ENCODE measurements around the gene LRIT2. TPM values are rescaled to one million over a fixed set of nuclear protein-coding genes. Genes with fewer than 3 reads are reported as not detected.

Gene LRIT2
- total RNA-seq, 2 donors from 2014 or later = not detected

DNA sequence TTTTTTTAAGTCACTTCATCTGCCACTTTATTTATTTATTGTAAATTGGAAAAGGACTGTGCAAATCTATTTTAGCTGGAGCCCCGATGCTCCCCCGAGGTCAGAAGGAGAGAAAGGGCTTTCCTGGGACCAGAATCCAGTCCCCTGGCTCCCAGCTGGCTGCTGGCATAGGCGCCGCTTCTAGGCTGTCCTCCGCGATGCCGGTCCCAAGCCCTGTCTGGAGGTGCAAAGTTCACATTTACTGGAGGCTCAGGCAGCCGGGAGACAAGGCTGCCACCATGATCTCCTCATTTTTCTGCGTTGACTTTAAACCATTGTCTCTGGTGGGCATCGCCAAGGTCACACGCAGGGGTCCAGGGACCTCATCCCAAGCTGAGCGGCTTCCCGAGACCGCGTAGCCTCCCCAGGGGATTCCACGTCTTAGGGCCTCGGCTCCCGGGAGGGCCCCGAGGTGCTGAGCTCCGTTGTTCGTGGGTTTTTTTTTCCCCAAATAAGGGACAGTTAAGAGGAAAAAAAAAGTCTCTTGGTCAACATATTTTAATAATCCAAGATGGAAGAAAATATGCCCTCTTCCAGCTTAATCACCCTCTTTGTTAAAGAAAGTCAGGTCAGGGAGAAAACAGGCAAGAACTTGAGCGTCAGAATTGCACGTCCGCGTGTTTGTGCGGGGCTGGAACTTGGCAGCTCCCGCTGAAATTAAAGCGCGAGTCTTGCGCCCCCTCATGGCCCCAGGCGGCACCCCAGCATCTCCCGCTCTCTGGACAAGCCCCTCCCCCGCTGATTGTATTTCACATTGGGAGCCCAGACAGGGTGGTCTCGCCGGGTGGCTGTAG lies 31.4 kb upstream of the LRIT2 start:
- Mint-ChIP-seq H3K4me1 (ENCODE audit: low read depth in 2 of 2) (peaks cover 0 to 5% of the 10 kb centered on the region in 2 donors), H3K4me3 (no peak overlapping the region), H3K27ac (no peak overlapping the region), H3K36me3 (no peaks in the 10 kb centered on the region), H3K9me3 (no peaks in the 10 kb centered on the region), H3K27me3 (peaks cover 13 to 24% of the 10 kb centered on the region in 2 donors)
- ATAC-seq = peak; percentile 64
- no peak for DNase-seq (ENCODE audit: low spot score)

DNA sequence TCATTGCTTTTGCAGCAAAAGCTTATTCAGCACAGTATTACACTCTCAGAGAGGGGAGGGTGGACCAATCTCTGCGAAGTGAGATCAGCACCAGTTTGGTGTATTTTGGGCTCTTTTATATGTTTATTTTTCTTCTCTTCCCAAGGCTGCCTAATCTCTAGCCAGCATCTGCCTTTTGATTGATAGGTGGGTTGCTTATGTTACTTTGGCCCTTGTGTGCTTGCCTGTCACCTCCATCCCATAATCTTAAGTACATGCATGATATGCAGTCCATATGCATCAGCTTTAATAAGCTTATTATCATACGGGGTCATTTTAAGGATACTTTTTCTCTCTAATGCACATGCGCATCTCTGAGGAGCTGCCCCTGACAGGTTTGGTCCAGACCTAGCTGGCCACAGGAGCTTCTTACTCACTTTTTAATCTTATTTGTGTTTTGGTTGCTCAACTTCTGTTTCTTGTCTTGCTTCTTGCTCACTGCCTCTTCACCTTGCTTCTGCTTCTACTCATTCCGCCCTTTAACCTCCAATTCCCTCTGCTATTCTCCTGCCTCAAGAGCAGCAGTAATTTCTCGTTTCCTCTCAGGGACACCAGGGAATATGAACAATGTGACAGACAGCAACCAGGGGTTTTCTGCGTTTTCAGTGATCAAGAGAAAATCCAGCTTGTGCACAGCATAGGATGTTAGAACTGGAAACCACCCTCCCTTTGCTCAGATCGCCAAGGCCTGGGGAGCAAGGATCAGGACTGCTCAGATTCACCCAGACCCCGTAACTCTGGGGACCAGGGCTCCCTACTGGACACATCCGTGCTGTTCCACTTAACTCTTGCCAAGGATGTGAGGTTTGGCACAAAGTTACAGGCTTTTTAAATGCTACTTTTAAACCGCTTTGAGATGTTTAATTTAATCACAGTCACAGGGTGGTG lies 29.5 kb upstream of the LRIT2 start:
- H3K36me3 Mint-ChIP-seq = no peaks in the 10 kb centered on the region
- no peak overlapping the region for H3K27ac Mint-ChIP-seq
- no peaks in the 10 kb centered on the region for H3K9me3 Mint-ChIP-seq
- no peak overlapping the region for H3K4me3 Mint-ChIP-seq
- H3K27me3 Mint-ChIP-seq = peaks cover 11 to 24% of the 10 kb centered on the region in 2 donors
- H3K4me1 Mint-ChIP-seq (ENCODE audit: low read depth in 2 of 2) = peaks cover 0 to 5% of the 10 kb centered on the region in 2 donors
- ATAC-seq (no peak), DNase-seq (ENCODE audit: low spot score) (no peak)

DNA sequence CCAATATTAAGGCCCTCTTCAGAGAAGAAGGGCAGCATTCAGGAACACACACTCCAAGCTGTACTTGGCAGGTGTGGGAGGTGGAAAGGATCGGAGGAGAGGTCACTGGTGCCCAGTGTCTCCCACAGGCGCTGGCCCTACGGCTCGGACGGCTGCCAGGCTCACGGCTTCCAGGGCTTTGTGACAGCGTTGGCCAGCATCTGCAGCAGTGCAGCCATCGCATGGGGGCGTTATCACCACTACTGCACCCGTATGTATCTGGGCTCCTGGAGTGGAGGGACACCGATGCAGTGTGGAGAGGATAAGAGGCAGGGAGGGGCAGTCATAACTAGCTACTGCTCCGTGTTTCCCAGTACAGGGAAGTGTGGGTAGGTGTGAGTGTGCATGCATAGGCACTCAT lies 23.4 kb upstream of the LRIT2 start:
- peaks cover 0 to 8% of the 10 kb centered on the region in 2 donors for H3K27me3 Mint-ChIP-seq

DNA sequence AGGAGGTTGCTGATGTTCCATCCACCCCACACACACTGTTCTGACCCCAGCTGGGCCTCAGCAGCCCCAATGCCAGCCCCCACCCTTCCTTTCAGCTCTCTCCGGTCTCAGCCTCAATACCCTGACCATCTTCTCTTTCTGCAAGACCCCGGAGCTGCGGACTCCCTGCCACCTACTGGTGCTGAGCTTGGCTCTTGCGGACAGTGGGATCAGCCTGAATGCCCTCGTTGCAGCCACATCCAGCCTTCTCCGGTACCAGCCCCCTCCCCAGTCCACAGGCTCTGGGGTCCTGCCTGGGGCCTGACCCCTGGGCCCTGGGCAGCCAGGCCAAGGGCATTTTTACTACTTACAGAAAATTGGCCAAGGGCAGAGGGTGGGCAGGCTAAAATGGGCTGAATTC lies 22.2 kb upstream of the LRIT2 start:
- ATAC-seq (no peak), DNase-seq (ENCODE audit: low spot score) (no peak)
- H3K27ac Mint-ChIP-seq = no peak overlapping the region
- H3K9me3 Mint-ChIP-seq = no peaks in the 10 kb centered on the region
- no peaks in the 10 kb centered on the region for H3K4me1 Mint-ChIP-seq (ENCODE audit: low read depth in 2 of 2)
- H3K4me3 Mint-ChIP-seq = no peak overlapping the region
- no peaks in the 10 kb centered on the region for H3K36me3 Mint-ChIP-seq
- H3K27me3 Mint-ChIP-seq = peaks cover 0 to 7% of the 10 kb centered on the region in 2 donors

More for the DNA sequence above, 23.4 kb upstream of the LRIT2 start:
- no peak overlapping the region for H3K4me3 Mint-ChIP-seq
- DNase-seq (ENCODE audit: low spot score) (no peak), ATAC-seq (no peak)
- H3K27ac Mint-ChIP-seq = no peak overlapping the region
- no peaks in the 10 kb centered on the region for H3K4me1 Mint-ChIP-seq (ENCODE audit: low read depth in 2 of 2)
- no peaks in the 10 kb centered on the region for H3K36me3 Mint-ChIP-seq
- H3K9me3 Mint-ChIP-seq = no peaks in the 10 kb centered on the region

DNA sequence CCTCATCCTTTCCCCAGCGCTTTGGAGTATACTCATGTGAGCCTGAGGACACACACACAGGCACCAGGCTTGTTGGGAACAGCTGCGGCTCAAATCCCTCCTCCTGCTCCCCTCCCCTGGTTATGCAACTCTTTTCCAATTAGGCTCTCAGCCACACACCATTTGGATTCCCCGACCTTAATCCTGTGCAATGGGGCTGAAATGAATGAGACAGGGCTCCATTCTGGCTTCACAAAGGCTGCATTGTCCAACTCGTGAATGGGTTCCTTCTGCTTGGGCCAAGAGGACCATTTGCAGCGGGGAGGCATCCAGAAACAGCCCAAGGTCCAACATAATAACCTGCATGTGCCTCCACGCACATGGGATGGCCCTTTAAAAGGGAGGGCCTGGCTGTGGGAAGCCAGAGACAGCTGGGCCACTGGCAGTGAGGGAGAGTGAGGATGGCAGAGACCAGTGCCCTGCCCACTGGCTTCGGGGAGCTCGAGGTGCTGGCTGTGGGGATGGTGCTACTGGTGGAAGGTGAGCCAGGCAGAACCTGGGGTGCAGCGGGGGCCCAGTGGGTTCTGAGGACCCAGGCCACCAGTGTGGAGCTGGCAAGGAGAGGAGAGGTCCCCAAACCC lies 19.4 kb upstream of the LRIT2 start, which contains the start of gene RGR:
RGR (plus strand) TSS at position 403 of the 620 bp plus-strand sequence; CDS start at position 441, 38 bp downstream.
- no peak within 1 kb of the TSS for H3K27ac Mint-ChIP-seq
- peaks cover 6 to 9% of the 10 kb centered on the region in 2 donors for H3K27me3 Mint-ChIP-seq
- no peaks in the 10 kb centered on the region for H3K36me3 Mint-ChIP-seq
- ATAC-seq (peak in 1 of 2 donors; percentile 4), DNase-seq (ENCODE audit: low spot score) (no peak)
- H3K4me3 Mint-ChIP-seq = no peak within 1 kb of the TSS
- H3K4me1 Mint-ChIP-seq (ENCODE audit: low read depth in 2 of 2) = no peaks in the 10 kb centered on the region
- no peaks in the 10 kb centered on the region for H3K9me3 Mint-ChIP-seq

DNA sequence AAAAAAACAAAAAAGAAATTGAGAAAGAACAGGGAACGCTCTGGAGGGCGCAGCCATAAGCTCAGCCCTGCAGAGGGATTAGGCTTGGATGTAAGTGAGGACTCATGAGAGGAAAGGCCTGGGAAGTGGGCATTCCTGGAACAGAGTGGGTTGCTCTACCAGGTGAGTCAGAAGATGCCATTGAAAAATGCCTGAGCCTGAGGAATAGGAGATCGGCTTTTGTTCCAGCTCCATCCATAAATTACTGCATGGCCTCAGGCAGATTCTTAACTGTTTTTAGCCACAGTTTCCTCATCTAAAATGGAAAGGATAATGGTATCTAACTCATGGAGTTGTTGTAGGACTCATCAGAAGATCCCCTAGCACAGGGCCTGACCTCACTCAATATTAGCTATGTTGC lies 18.4 kb upstream of the LRIT2 start:
- no peaks in the 10 kb centered on the region for H3K9me3 Mint-ChIP-seq
- no peak overlapping the region for H3K27ac Mint-ChIP-seq
- peaks cover 12 to 13% of the 10 kb centered on the region in 2 donors for H3K27me3 Mint-ChIP-seq
- ATAC-seq (no peak), DNase-seq (ENCODE audit: low spot score) (no peak)
- H3K36me3 Mint-ChIP-seq = no peaks in the 10 kb centered on the region
- no peaks in the 10 kb centered on the region for H3K4me1 Mint-ChIP-seq (ENCODE audit: low read depth in 2 of 2)
- no peak overlapping the region for H3K4me3 Mint-ChIP-seq

DNA sequence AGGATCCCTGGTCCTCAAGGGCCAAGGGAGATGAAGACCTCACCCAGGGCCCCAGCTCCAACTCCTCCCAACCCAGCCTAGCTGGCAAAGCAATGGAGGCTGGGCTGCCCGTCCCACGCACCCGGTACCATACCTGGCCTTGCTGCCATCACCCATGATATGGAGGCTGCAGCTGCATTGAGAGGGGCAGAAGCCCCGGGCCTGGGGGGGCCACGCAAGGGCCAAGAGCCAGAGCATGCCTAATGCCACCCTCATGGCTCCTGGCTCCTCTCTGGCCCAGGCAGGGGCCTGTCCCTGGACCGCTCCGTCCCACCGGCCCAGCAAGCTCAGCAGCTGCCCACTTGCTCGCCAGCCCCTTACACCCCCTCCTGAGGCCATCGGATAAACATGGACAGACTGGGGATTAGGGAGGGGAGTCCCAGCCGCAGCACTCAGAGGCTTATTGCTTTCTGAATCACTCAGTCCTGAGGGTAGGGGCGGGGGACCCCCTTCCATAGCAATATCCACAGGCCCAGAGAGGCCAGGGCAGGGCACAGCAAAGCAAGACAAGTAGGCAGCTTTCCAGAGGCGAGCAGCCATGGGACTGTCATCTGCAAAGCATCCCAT lies 15.9 kb upstream of the LRIT2 start, which contains the start of gene LRIT1:
LRIT1 (minus strand) TSS at position 362 of the 606 bp plus-strand sequence; CDS start at position 255, 107 bp downstream.
- DNase-seq (ENCODE audit: low spot score) = no peak
- H3K4me3 Mint-ChIP-seq = no peak within 1 kb of the TSS
- H3K27ac Mint-ChIP-seq = no peak within 1 kb of the TSS
- H3K36me3 Mint-ChIP-seq = no peaks in the 10 kb centered on the region
- H3K9me3 Mint-ChIP-seq = no peaks in the 10 kb centered on the region
- H3K4me1 Mint-ChIP-seq (ENCODE audit: low read depth in 2 of 2) = no peaks in the 10 kb centered on the region
- peaks cover 17 to 19% of the 10 kb centered on the region in 2 donors for H3K27me3 Mint-ChIP-seq
- peak in 1 of 2 donors; percentile 43 for ATAC-seq

DNA sequence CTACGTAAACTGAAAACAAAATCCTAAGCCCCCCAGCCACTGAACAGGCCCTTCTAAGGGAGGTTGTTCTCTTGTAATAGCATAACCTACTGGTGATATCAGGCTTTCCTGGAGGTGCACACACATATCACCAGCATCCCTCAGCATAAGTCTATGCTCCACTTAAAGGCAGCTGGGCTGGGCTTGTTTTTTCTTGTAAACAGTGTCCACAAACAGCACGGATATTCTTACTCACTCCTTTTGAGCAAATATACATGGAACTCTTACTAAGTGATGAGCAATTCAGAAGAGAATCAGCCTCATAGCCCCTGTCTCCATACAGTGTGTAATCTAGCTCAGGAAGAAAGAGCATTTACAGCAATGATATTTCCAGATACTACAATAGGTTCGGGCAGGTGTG lies 13.6 kb upstream of the LRIT2 start:
- no peaks in the 10 kb centered on the region for H3K36me3 Mint-ChIP-seq
- no peak for ATAC-seq
- no peaks in the 10 kb centered on the region for H3K9me3 Mint-ChIP-seq
- no peaks in the 10 kb centered on the region for H3K4me1 Mint-ChIP-seq (ENCODE audit: low read depth in 2 of 2)
- peaks cover 19 to 20% of the 10 kb centered on the region in 2 donors for H3K27me3 Mint-ChIP-seq
- H3K4me3 Mint-ChIP-seq = no peak overlapping the region
- no peak overlapping the region for H3K27ac Mint-ChIP-seq
- no peak for DNase-seq (ENCODE audit: low spot score)

DNA sequence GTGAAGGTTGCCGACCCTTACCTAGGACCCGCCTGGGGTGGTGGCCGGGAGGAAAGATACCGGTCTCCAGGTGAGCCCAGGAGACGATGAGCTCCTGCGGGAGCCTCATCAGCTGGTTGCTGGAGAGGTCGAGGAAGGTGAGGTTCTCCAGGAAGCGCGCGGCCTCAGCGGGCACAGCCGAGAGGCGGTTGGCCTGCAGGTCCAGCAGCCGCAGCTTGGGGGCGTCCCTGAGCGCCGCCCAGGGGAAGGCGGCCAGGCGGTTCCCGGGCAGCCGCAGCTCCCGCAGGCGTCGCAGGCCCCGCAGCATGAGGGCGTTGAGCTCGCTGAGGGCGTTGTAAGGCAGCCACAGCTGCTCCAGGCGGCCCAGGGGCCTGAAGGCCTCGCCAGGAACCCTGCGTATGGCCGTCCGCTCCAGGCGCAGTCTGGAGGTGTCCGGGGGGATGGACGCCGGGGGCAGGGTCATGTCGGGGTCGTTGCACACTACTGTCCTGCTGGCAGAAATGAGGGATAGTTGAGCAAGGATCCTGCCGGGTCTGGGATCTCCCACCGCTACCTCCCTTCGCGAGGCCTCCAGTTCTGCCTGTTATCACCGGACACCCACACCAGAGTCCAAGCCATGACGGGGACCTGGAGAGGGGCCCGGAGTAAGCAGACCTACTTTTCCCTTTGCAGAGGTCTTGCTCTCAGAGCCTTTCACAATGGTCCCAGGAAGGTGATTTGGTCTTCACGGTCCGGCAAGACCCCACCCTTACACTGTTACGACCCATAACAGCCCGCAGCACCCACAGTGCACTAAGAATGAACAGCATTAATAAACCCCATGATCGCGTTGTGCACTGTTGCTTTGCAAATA lies 12.1 kb upstream of the LRIT2 start:
- Mint-ChIP-seq H3K9me3 (no peaks in the 10 kb centered on the region), H3K27ac (no peak overlapping the region), H3K4me3 (no peak overlapping the region), H3K27me3 (peaks cover 19 to 20% of the 10 kb centered on the region in 2 donors), H3K36me3 (no peaks in the 10 kb centered on the region), H3K4me1 (ENCODE audit: low read depth in 2 of 2) (no peaks in the 10 kb centered on the region)
- ATAC-seq = no peak
- DNase-seq (ENCODE audit: low spot score) = no peak

DNA sequence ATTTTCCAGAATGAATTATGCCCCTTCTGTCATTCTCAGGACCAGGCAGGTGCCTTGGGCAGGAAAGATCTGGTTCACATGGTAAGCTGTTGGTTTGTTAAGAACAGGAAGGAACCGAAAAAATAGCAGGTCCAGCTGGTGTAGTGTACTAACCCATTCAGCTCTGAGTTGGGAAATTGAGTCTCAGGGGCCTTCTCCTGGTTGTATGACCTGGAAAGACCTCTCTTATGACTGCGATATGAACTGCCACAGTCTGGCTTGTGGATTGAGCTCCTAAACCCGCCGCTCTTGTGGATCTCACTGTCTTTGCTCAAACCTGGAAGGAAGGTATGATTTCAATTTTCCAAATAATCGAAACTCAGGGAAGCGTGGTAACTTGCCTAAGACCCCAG lies 11.5 kb upstream of the LRIT2 start:
- H3K4me1 Mint-ChIP-seq (ENCODE audit: low read depth in 2 of 2) = no peaks in the 10 kb centered on the region
- no peak overlapping the region for H3K4me3 Mint-ChIP-seq
- peaks cover 19 to 21% of the 10 kb centered on the region in 2 donors for H3K27me3 Mint-ChIP-seq
- H3K36me3 Mint-ChIP-seq = no peaks in the 10 kb centered on the region
- ATAC-seq = no peak
- DNase-seq (ENCODE audit: low spot score) = no peak
- no peaks in the 10 kb centered on the region for H3K9me3 Mint-ChIP-seq
- no peak overlapping the region for H3K27ac Mint-ChIP-seq

DNA sequence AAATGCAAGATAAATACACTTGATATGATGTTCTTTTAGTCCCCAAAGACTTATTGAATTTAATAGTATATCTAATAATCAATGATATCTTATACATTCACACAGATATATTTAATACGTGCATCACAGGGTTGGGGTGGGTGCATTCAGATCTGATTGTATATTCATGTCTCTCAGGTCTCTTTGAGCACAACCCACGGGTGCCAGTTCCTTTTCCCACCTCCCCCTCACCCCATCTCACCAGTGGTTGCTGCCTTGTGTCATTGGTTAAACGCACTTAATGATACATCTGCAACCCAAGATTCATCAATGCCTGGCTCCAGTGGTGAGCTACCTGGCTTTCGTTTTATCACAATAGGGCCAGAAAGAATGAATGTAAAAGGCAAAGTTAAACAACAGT lies 9.8 kb upstream of the LRIT2 start:
- H3K36me3 Mint-ChIP-seq = no peaks in the 10 kb centered on the region
- peaks cover 19 to 24% of the 10 kb centered on the region in 2 donors for H3K27me3 Mint-ChIP-seq
- no peaks in the 10 kb centered on the region for H3K9me3 Mint-ChIP-seq
- no peak overlapping the region for H3K4me3 Mint-ChIP-seq
- no peaks in the 10 kb centered on the region for H3K4me1 Mint-ChIP-seq (ENCODE audit: low read depth in 2 of 2)
- H3K27ac Mint-ChIP-seq = no peak overlapping the region
- DNase-seq (ENCODE audit: low spot score) (no peak), ATAC-seq (no peak)

DNA sequence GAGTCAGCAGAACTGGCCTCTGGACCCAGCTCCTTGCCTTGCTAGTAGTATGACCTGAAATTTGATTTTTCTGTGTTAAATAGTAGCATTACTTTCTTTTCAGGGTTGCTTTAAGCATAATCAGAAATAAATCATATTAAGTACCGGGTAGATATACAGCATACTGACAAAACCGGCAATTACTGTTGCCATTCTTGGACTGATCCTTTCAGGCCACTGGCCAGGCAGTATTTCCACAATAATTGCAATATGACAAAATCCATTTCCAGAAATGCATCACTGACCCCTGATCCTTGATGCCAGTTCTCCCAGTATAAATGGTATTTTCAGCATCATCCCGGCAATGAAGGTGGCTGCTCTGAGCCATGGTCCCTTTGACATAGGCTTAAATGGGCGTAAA lies 9.1 kb upstream of the LRIT2 start:
- Mint-ChIP-seq H3K4me1 (ENCODE audit: low read depth in 2 of 2) (no peaks in the 10 kb centered on the region), H3K4me3 (no peak overlapping the region), H3K27me3 (peaks cover 21 to 27% of the 10 kb centered on the region in 2 donors), H3K36me3 (no peaks in the 10 kb centered on the region), H3K27ac (no peak overlapping the region), H3K9me3 (no peaks in the 10 kb centered on the region)
- ATAC-seq (no peak), DNase-seq (ENCODE audit: low spot score) (no peak)
